NCI-H1092 treated with DMSO at 0.1 percent for 48 hours (cell line): ENCODE results near the gene SERPINE3.
A peak's percentile ranks its signal among the peaks of the same experiment; 100 is the strongest.

Experiments used
- DNase-seq: peaks from one replicate; lab custom pipeline; 2025; lab: John Stamatoyannopoulos, UW

SERPINE3 gene

GRCh38 chr13:51363625-51364024, 24.1 kb downstream of the SERPINE3 start:
- no peak for DNase-seq

GRCh38 chr13:51364404-51365008, 25.0 kb downstream of the SERPINE3 start:
- DNase-seq, result no peak

GRCh38 chr13:51370116-51370515, 30.6 kb downstream of the SERPINE3 start:
- no peak for DNase-seq

- DNase-seq, result no peak
These were observed 31.3 kb downstream of the SERPINE3 start for GRCh38 chr13:51370811-51371210.

- no peak for DNase-seq
These were observed 32.4 kb downstream of the SERPINE3 start for GRCh38 chr13:51371768-51372399.

GRCh38 chr13:51373451-51373850, 34.0 kb downstream of the SERPINE3 start:
- DNase-seq, result no peak

- peak; percentile 25 for DNase-seq
These were observed 40.8 kb downstream of the SERPINE3 start for GRCh38 chr13:51380269-51380668.

GRCh38 chr13:51385114-51385513, 45.6 kb downstream of the SERPINE3 start:
- no peak for DNase-seq

GRCh38 chr13:51394724-51395123, 55.2 kb downstream of the SERPINE3 start:
- DNase-seq, result no peak

GRCh38 chr13:51396352-51396751, 56.9 kb downstream of the SERPINE3 start:
- no peak for DNase-seq

- DNase-seq, result no peak
These were observed 57.9 kb downstream of the SERPINE3 start for GRCh38 chr13:51397262-51397941.

GRCh38 chr13:51405176-51405575, 65.7 kb downstream of the SERPINE3 start:
- no peak for DNase-seq

GRCh38 chr13:51412431-51412830, 72.9 kb downstream of the SERPINE3 start:
- DNase-seq, result no peak
